ENCODE results near the gene GABRG3.

GABRG3 gene

DNA sequence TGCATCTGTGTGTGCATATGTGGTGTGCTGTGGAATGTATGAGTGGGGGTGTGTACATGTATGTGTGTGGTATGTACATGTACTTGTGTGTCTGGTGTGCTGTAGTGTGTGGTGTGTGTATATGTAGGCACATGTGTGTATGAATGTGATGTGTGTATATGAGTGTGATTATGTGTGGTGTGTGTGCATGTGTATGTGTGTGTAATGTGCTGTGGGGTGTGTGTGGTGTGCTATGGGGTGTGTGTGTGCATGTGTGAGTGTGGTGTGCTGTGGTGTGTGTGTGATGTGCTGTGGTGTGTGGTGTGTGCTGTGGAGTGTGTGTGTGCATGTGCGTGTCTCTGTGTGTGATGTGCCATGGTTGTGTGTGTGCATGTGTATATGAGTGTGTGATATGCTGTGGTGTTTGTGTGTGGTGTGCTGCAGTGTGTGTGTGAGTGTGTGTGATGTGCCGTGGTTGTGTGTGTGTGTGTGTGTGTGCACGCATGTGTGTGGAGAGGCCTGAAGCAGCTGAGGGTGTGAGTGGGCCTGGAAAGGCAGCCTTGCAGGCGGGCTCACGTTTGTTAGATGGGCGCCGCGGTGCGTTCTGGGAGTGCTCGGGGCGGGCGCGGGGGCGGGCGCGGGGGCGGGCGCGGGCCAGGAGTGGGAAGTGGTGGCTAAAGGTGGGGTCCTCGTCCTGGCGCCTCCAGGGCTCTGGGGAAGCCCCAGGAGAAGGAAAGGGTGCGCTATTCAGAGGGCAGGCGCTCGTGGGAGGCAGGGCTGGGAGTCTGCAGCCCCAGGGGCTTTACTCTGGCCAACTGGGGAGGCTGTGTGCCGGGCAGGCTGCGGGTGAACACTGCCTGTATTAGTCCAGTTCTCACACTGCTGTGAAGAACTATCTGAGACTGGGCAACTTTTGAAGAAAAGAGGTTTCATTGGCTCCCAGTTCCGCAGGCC, 116.9 kb downstream of the GABRG3 start:
- FAIRE-seq, result no peak
- DNase-seq (ENCODE audit: insufficient read length, low spot score), result no peak
- TF ChIP-seq PAX5 (IDR thresholded peaks at IDR 0.05; ENCODE audit: insufficient read depth, low read length, severe bottlenecking) (no peak), POLR2A (IDR thresholded peaks at IDR 0.05; ENCODE audit: low read depth, low read length) (no peak), SPI1 (IDR thresholded peaks at IDR 0.05; ENCODE audit: low read depth, low read length) (no peak), POU2F2 (IDR thresholded peaks at IDR 0.05; ENCODE audit: low read depth, low read length) (no peak), POLR2AphosphoS5 (IDR thresholded peaks at IDR 0.05; ENCODE audit: low read depth, low read length) (no peak), TAF1 (IDR thresholded peaks at IDR 0.05; ENCODE audit: low read depth, low read length) (no peak)

DNA sequence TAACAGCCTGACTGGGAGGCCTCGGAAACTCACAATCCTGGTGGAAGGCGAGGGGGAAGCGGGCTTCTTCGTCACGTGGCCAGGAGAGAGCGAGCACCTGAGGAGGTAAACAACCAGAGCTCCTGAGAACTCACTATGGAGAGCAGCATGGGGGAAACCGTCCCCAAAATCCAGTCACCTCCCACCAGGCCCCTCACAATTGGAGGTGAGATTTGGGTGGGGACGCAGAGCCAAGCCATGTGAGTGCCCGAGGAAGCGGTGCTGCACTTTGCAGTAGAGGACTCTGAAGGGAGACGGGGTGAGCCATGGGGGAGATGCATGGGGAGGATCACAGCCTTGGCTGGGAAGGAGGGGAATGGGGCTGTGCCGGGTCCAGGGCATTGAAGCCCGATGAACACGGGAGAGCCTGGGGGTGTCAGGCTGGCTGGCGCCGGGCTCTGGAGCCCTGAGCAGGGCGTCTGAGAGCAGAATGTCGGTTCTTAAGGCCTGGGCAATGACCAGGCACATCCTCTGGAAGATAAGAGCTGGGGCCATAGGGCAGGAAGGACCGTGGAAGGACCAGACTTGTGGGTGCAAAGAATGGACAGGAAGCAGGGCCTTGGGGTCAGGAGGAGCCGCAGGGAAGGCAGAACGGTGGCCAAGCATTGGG, 117.7 kb downstream of the GABRG3 start:
- DNase-seq (ENCODE audit: insufficient read length, low spot score), result no peak
- FAIRE-seq, result no peak
- TF ChIP-seq PAX5 (IDR thresholded peaks at IDR 0.05; ENCODE audit: insufficient read depth, low read length, severe bottlenecking) (no peak), SPI1 (IDR thresholded peaks at IDR 0.05; ENCODE audit: low read depth, low read length) (no peak), POLR2A (IDR thresholded peaks at IDR 0.05; ENCODE audit: low read depth, low read length) (no peak), POLR2AphosphoS5 (IDR thresholded peaks at IDR 0.05; ENCODE audit: low read depth, low read length) (no peak), POU2F2 (IDR thresholded peaks at IDR 0.05; ENCODE audit: low read depth, low read length) (no peak), TAF1 (IDR thresholded peaks at IDR 0.05; ENCODE audit: low read depth, low read length) (no peak)

DNA sequence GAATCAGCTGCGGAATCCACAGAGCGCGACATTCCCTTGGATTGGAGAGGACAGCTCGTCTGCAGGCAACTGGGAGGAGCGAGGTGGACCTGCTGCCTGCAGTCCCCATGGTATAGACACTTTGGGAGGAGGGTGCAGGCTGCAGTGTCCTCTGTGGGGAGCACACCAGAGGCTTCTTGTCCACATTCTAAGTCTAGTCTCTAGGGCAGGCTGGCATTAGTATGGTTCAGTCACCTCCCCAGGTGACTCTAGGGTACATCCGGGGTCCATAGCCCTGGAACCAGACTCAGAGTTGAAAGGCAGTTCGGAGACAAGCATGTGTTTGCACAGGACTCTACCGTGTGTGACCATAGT, 118.2 kb downstream of the GABRG3 start:
- DNase-seq (ENCODE audit: insufficient read length, low spot score) (no peak), FAIRE-seq (no peak)
- no peak for TF ChIP-seq PAX5 (IDR thresholded peaks at IDR 0.05; ENCODE audit: insufficient read depth, low read length, severe bottlenecking)
- no peak for TF ChIP-seq TAF1 (IDR thresholded peaks at IDR 0.05; ENCODE audit: low read depth, low read length)
- no peak for TF ChIP-seq POLR2A (IDR thresholded peaks at IDR 0.05; ENCODE audit: low read depth, low read length)
- no peak for TF ChIP-seq POU2F2 (IDR thresholded peaks at IDR 0.05; ENCODE audit: low read depth, low read length)
- no peak for TF ChIP-seq SPI1 (IDR thresholded peaks at IDR 0.05; ENCODE audit: low read depth, low read length)
- no peak for TF ChIP-seq POLR2AphosphoS5 (IDR thresholded peaks at IDR 0.05; ENCODE audit: low read depth, low read length)

- TF ChIP-seq SPI1 (IDR thresholded peaks at IDR 0.05; ENCODE audit: low read depth, low read length), result no peak
- no peak for TF ChIP-seq PAX5 (IDR thresholded peaks at IDR 0.05; ENCODE audit: insufficient read depth, low read length, severe bottlenecking)
- TF ChIP-seq TAF1 (IDR thresholded peaks at IDR 0.05; ENCODE audit: low read depth, low read length), result no peak
- TF ChIP-seq POLR2AphosphoS5 (IDR thresholded peaks at IDR 0.05; ENCODE audit: low read depth, low read length), result no peak
- no peak for TF ChIP-seq POU2F2 (IDR thresholded peaks at IDR 0.05; ENCODE audit: low read depth, low read length)
- no peak for TF ChIP-seq POLR2A (IDR thresholded peaks at IDR 0.05; ENCODE audit: low read depth, low read length)
- DNase-seq (ENCODE audit: insufficient read length, low spot score) (no peak), FAIRE-seq (no peak)
Observed at GRCh38 chr15:27089676-27090075, 118.7 kb downstream of the GABRG3 start.

- FAIRE-seq (no peak), DNase-seq (ENCODE audit: insufficient read length, low spot score) (no peak)
- TF ChIP-seq POLR2A (IDR thresholded peaks at IDR 0.05; ENCODE audit: low read depth, low read length) (no peak), TAF1 (IDR thresholded peaks at IDR 0.05; ENCODE audit: low read depth, low read length) (no peak), POLR2AphosphoS5 (IDR thresholded peaks at IDR 0.05; ENCODE audit: low read depth, low read length) (no peak), SPI1 (IDR thresholded peaks at IDR 0.05; ENCODE audit: low read depth, low read length) (no peak), PAX5 (IDR thresholded peaks at IDR 0.05; ENCODE audit: insufficient read depth, low read length, severe bottlenecking) (no peak), POU2F2 (IDR thresholded peaks at IDR 0.05; ENCODE audit: low read depth, low read length) (no peak)
Observed at GRCh38 chr15:27091270-27091940, 120.4 kb downstream of the GABRG3 start.

DNA sequence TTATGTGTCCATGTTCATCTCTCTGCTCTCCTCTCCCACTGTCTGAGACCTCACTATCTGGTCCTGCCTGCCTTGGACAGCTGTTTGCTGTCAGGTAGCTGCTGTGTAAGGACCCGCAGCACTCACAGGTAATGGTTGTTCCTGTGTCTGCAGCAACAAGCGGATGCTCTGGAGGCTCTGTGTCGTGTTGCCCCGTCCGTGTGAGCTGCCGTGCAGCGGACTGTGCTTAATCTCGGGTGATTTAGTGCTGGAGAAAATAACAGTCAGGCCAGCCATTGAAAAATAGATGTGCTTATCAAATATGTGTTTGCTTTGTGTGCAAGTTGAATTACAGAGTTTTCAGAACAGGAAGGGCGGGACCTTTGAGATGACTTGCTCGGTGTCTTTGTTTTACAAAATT, 121.4 kb downstream of the GABRG3 start:
- FAIRE-seq, result no peak
- TF ChIP-seq PAX5 (IDR thresholded peaks at IDR 0.05; ENCODE audit: insufficient read depth, low read length, severe bottlenecking), result no peak
- TF ChIP-seq POU2F2 (IDR thresholded peaks at IDR 0.05; ENCODE audit: low read depth, low read length), result no peak
- TF ChIP-seq SPI1 (IDR thresholded peaks at IDR 0.05; ENCODE audit: low read depth, low read length), result no peak
- no peak for TF ChIP-seq POLR2A (IDR thresholded peaks at IDR 0.05; ENCODE audit: low read depth, low read length)
- no peak for TF ChIP-seq TAF1 (IDR thresholded peaks at IDR 0.05; ENCODE audit: low read depth, low read length)
- no peak for TF ChIP-seq POLR2AphosphoS5 (IDR thresholded peaks at IDR 0.05; ENCODE audit: low read depth, low read length)
- no peak for DNase-seq (ENCODE audit: insufficient read length, low spot score)

DNA sequence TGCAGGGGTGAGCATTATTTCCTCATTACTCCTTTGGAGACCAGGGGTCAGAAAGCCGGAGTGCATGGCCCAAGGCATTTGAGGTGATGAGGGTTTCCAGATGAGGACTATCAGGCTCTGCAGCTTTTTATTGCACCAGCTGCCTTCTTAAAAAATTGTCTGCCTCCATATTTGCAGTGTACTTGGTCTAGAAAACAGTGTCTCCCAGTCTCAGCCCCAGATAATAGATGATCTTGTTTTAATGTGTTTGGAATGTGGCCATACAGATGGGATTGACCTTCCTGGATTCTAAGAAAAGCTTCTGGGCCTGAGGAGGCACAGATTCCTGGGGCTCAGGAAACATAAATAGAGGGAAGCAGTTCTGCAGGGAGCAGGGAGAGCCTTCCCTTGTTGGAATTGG, 123.3 kb downstream of the GABRG3 start:
- no peak for DNase-seq (ENCODE audit: insufficient read length, low spot score)
- FAIRE-seq, result no peak

GRCh38 chr15:27095886-27096624, 125.1 kb downstream of the GABRG3 start:
- TF ChIP-seq SPI1 (IDR thresholded peaks at IDR 0.05; ENCODE audit: low read depth, low read length), result no peak
- TF ChIP-seq POU2F2 (IDR thresholded peaks at IDR 0.05; ENCODE audit: low read depth, low read length), result no peak
- TF ChIP-seq POLR2A (IDR thresholded peaks at IDR 0.05; ENCODE audit: low read depth, low read length), result no peak
- no peak for TF ChIP-seq PAX5 (IDR thresholded peaks at IDR 0.05; ENCODE audit: insufficient read depth, low read length, severe bottlenecking)
- no peak for TF ChIP-seq POLR2AphosphoS5 (IDR thresholded peaks at IDR 0.05; ENCODE audit: low read depth, low read length)
- TF ChIP-seq TAF1 (IDR thresholded peaks at IDR 0.05; ENCODE audit: low read depth, low read length), result no peak
- FAIRE-seq (no peak), DNase-seq (ENCODE audit: insufficient read length, low spot score) (no peak)

More for the DNA sequence above, 123.3 kb downstream of the GABRG3 start:
- TF ChIP-seq POU2F2 (IDR thresholded peaks at IDR 0.05; ENCODE audit: low read depth, low read length), result no peak
- no peak for TF ChIP-seq PAX5 (IDR thresholded peaks at IDR 0.05; ENCODE audit: insufficient read depth, low read length, severe bottlenecking)
- no peak for TF ChIP-seq POLR2A (IDR thresholded peaks at IDR 0.05; ENCODE audit: low read depth, low read length)
- TF ChIP-seq POLR2AphosphoS5 (IDR thresholded peaks at IDR 0.05; ENCODE audit: low read depth, low read length), result no peak
- no peak for TF ChIP-seq TAF1 (IDR thresholded peaks at IDR 0.05; ENCODE audit: low read depth, low read length)
- TF ChIP-seq SPI1 (IDR thresholded peaks at IDR 0.05; ENCODE audit: low read depth, low read length), result no peak

All from GM12891 (cell line).